Calu3 (cell line): ENCODE results near the gene APP. TPM values are rescaled to one million over a fixed set of nuclear protein-coding genes. Genes with fewer than 3 reads are reported as not detected.

ENCODE experiments used
- BruUV-seq: library from RNA; stranded (reverse); fragments of 400-500 nt; replicated peaks from 2 replicates; lab custom pipeline; 2021; lab: Mats Ljungman, UMichigan
- CTCF ChIA-PET: fragments of 300-600 bp; sonication (Branson Sonifier 250); formaldehyde crosslinking; loops from one replicate; lab custom pipeline; 2022; ENCODE audit warnings: antibody characterized with exemption; lab: Charles Lee
- DNase-seq: peaks from one replicate; pipeline ENCODE4 v3.0.0; 2022
- H3K27ac Mint-ChIP-seq: one replicate; pipeline ENCODE4 v1.8.0; 2022; ENCODE audit warnings: mixed read lengths; ENCODE audit not compliant: unreplicated experiment
- H3K27me3 Mint-ChIP-seq: one replicate; pipeline ENCODE4 v1.8.0; 2022; ENCODE audit warnings: mixed read lengths; ENCODE audit not compliant: unreplicated experiment
- H3K36me3 Mint-ChIP-seq: one replicate; pipeline ENCODE4 v1.8.0; 2022; ENCODE audit warnings: mild to moderate bottlenecking, moderate library complexity, mixed read lengths; ENCODE audit not compliant: insufficient read depth, unreplicated experiment
- H3K4me1 Mint-ChIP-seq: one replicate; pipeline ENCODE4 v1.8.0; 2022; ENCODE audit warnings: mild to moderate bottlenecking, low read depth, mixed read lengths; ENCODE audit not compliant: unreplicated experiment
- H3K4me3 Mint-ChIP-seq: one replicate; pipeline ENCODE4 v1.8.0; 2022; ENCODE audit warnings: mild to moderate bottlenecking, low read depth, moderate library complexity, mixed read lengths; ENCODE audit not compliant: unreplicated experiment
- H3K9me3 Mint-ChIP-seq: one replicate; pipeline ENCODE4 v1.8.0; 2022; ENCODE audit warnings: low read depth, mixed read lengths; ENCODE audit not compliant: unreplicated experiment
- CTCF ChIP-seq: fragments of 200-600 bp; IDR thresholded peaks from one replicate; pipeline ENCODE4 v1.8.0; 2022; ENCODE audit warnings: antibody characterized with exemption; ENCODE audit not compliant: unreplicated experiment
- intact Hi-C: fragments of 100-400 bp; cut with micrococcal nuclease; formaldehyde crosslinking; loops from one replicate; pipeline ENCODE4 v1.10.0; 2022; ENCODE audit not compliant: unreplicated experiment
- total RNA-seq: library from RNA; stranded (reverse); gene quantifications from 2 replicates; pipeline ENCODE4 v1.2.3, GENCODE V29; 2022

Gene APP
- total RNA-seq, 1 experiment from 2014 or later = 566 TPM

- BruUV-seq = no TSS peak
- CTCF ChIA-PET = no interaction called here
- peaks cover 14% of the 10 kb centered on the region for H3K36me3 Mint-ChIP-seq
Observed at GRCh38 chr21:25979845-25980616, 190.5 kb downstream of the APP start.

GRCh38 chr21:25977068-25977611 lies 193.4 kb downstream of the APP start:
- CTCF ChIA-PET = no interaction called here
- no peak for DNase-seq
- Mint-ChIP-seq H3K4me3 (no peak overlapping the region), H3K27ac (no peak overlapping the region), H3K27me3 (no peaks in the 10 kb centered on the region), H3K36me3 (peaks cover 20% of the 10 kb centered on the region), H3K4me1 (peaks cover 12% of the 10 kb centered on the region), H3K9me3 (no peaks in the 10 kb centered on the region)
- no TSS peak for BruUV-seq
- intact Hi-C loops = no loop called here
- TF ChIP-seq CTCF = no peak

More at GRCh38 chr21:25979845-25980616, 190.5 kb downstream of the APP start:
- H3K27ac Mint-ChIP-seq = no peak overlapping the region
- H3K27me3 Mint-ChIP-seq = no peaks in the 10 kb centered on the region
- no peak overlapping the region for H3K4me3 Mint-ChIP-seq
- H3K9me3 Mint-ChIP-seq = no peaks in the 10 kb centered on the region
- H3K4me1 Mint-ChIP-seq = peaks cover 12% of the 10 kb centered on the region
- intact Hi-C loops = no loop called here
- DNase-seq = no peak
- no peak for TF ChIP-seq CTCF

GRCh38 chr21:25974964-25975363 lies 195.6 kb downstream of the APP start:
- Mint-ChIP-seq H3K27me3 (no peaks in the 10 kb centered on the region), H3K27ac (no peak overlapping the region), H3K36me3 (peaks cover 32% of the 10 kb centered on the region), H3K9me3 (no peaks in the 10 kb centered on the region), H3K4me1 (peaks cover 6% of the 10 kb centered on the region), H3K4me3 (no peak overlapping the region)
- DNase-seq = no peak
- no peak for TF ChIP-seq CTCF
- no TSS peak for BruUV-seq
- intact Hi-C loops = no loop called here
- CTCF ChIA-PET = no interaction called here

GRCh38 chr21:25970254-25970930 lies 200.2 kb downstream of the APP start:
- H3K27me3 Mint-ChIP-seq = no peaks in the 10 kb centered on the region
- no peak overlapping the region for H3K27ac Mint-ChIP-seq
- intact Hi-C loops = no loop called here
- H3K36me3 Mint-ChIP-seq = peaks cover 31% of the 10 kb centered on the region
- peaks cover 6% of the 10 kb centered on the region for H3K4me1 Mint-ChIP-seq
- CTCF ChIA-PET = no interaction called here
- TF ChIP-seq CTCF = no peak
- H3K4me3 Mint-ChIP-seq = no peak overlapping the region
- no peaks in the 10 kb centered on the region for H3K9me3 Mint-ChIP-seq
- DNase-seq = no peak
- no TSS peak for BruUV-seq
